Measurements from ENCODE around the gene CACNA2D4. TPM values are rescaled to one million over a fixed set of nuclear protein-coding genes. Genes with fewer than 3 reads are reported as not detected.

Gene CACNA2D4
- total RNA-seq, 1 experiment from 2014 or later: not detected

DNA sequence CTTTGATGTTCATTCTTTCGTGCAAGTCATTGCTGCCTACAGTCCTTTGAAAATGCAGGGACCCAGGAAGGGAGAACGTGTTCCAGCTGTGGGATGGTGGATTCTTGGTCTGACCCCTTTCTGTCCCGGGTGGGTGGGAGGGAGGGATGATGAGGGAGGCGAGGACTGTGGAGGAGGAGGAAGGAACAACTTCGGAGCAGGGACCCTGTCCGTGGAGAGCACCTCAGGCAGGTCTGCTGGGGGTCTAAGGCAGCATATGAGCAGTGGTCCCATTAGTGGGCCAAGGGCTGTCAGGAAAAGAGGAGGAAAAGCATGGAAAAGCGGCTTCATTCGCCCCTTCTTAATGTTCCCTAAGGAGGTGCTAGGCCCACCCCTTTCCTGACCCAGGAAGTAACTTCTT lies 36.0 kb downstream of the CACNA2D4 start:
- Histone ChIP-seq H3K4me3 (no peak overlapping the region), H3K4me1 (replicated peaks) (no peaks in the 10 kb centered on the region), H3K27ac (no peak overlapping the region), H3K36me3 (no peaks in the 10 kb centered on the region), H3K27me3 (replicated peaks) (peaks cover 58% of the 10 kb centered on the region), H3K9me3 (replicated peaks) (no peaks in the 10 kb centered on the region)
- DNase-seq (ENCODE audit: low read depth in 1 of 2, low spot score in 2 of 2): no peak

- DNase-seq (ENCODE audit: low read depth in 1 of 2, low spot score in 2 of 2): no peak
- no peak overlapping the region for H3K27ac ChIP-seq
- peaks cover 58% of the 10 kb centered on the region for H3K27me3 ChIP-seq (replicated peaks)
- no peak overlapping the region for H3K4me3 ChIP-seq
- no peaks in the 10 kb centered on the region for H3K4me1 ChIP-seq (replicated peaks)
- no peaks in the 10 kb centered on the region for H3K9me3 ChIP-seq (replicated peaks)
- H3K36me3 ChIP-seq: no peaks in the 10 kb centered on the region
Measured at GRCh38 chr12:1881936-1882335, 36.5 kb downstream of the CACNA2D4 start.

- H3K9me3 ChIP-seq (replicated peaks): no peaks in the 10 kb centered on the region
- no peak overlapping the region for H3K27ac ChIP-seq
- DNase-seq (ENCODE audit: low read depth in 1 of 2, low spot score in 2 of 2): no peak
- no peaks in the 10 kb centered on the region for H3K4me1 ChIP-seq (replicated peaks)
- H3K36me3 ChIP-seq: no peaks in the 10 kb centered on the region
- H3K27me3 ChIP-seq (replicated peaks): peaks cover 60% of the 10 kb centered on the region
- no peak overlapping the region for H3K4me3 ChIP-seq
Measured at GRCh38 chr12:1881301-1881700, 37.2 kb downstream of the CACNA2D4 start.

DNA sequence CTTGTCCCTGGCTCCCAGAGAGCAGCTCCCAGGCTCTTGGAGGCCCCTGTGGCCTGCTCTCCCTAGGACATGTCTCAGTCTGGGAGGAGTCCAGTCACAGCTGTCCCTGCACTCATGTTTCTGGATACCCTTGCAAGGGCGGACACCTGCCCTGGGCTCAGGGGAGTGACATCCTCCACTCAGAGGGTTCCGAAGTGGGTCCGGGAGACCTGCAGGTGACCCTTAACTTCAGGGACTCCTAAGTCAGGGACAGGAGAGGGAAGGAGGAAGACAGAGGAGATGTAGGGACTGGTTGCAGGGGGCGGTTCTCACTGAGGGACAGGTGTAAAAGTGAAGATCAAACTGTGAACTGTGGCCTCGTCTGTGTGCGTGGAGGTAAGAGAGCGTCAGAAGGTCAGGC lies 37.6 kb downstream of the CACNA2D4 start:
- DNase-seq (ENCODE audit: low read depth in 1 of 2, low spot score in 2 of 2): no peak
- H3K4me1 ChIP-seq (replicated peaks): no peaks in the 10 kb centered on the region
- no peaks in the 10 kb centered on the region for H3K36me3 ChIP-seq
- no peak overlapping the region for H3K27ac ChIP-seq
- peaks cover 65% of the 10 kb centered on the region for H3K27me3 ChIP-seq (replicated peaks)
- H3K4me3 ChIP-seq: no peak overlapping the region
- no peaks in the 10 kb centered on the region for H3K9me3 ChIP-seq (replicated peaks)

- peak in 1 of 2 experiments; percentile 29 for DNase-seq (ENCODE audit: low read depth in 1 of 2, low spot score in 2 of 2)
- Histone ChIP-seq H3K27ac (no peak overlapping the region), H3K4me1 (replicated peaks) (no peaks in the 10 kb centered on the region), H3K27me3 (replicated peaks) (peaks cover 63% of the 10 kb centered on the region), H3K36me3 (no peaks in the 10 kb centered on the region), H3K9me3 (replicated peaks) (no peaks in the 10 kb centered on the region), H3K4me3 (no peak overlapping the region)
Measured at GRCh38 chr12:1880153-1880845, 38.2 kb downstream of the CACNA2D4 start.

GRCh38 chr12:1879633-1880032 lies 38.8 kb downstream of the CACNA2D4 start:
- DNase-seq (ENCODE audit: low read depth in 1 of 2, low spot score in 2 of 2): peak in 1 of 2 experiments; percentile 34
- H3K9me3 ChIP-seq (replicated peaks): no peaks in the 10 kb centered on the region
- H3K27ac ChIP-seq: no peak overlapping the region
- H3K4me1 ChIP-seq (replicated peaks): no peaks in the 10 kb centered on the region
- H3K36me3 ChIP-seq: no peaks in the 10 kb centered on the region
- H3K27me3 ChIP-seq (replicated peaks): peaks cover 60% of the 10 kb centered on the region
- no peak overlapping the region for H3K4me3 ChIP-seq

DNA sequence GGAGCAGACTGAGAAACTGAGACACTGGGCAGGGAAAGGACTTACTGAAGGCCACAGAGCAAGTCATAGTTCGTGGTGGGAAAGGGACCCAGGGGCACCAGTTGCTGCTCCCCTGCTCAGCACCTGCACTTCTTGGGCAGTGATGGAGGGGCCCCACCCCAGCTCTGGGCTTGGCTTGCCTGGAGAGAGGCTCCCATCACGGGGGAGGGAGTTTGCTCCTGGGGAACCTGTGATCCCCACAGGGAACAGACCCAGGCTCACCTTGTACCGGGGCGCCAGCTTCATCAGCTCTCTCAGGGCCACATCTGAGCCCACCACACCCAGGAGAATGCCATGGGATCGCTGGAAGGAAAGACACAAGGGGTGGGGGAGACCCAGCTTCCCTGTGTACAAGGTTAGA lies 39.8 kb downstream of the CACNA2D4 start:
- Histone ChIP-seq H3K4me3 (no peak overlapping the region), H3K27me3 (replicated peaks) (peaks cover 56% of the 10 kb centered on the region), H3K4me1 (replicated peaks) (no peaks in the 10 kb centered on the region), H3K9me3 (replicated peaks) (no peaks in the 10 kb centered on the region), H3K36me3 (no peaks in the 10 kb centered on the region), H3K27ac (no peak overlapping the region)
- DNase-seq (ENCODE audit: low read depth in 1 of 2, low spot score in 2 of 2): peak in 1 of 2 experiments; percentile 36

DNA sequence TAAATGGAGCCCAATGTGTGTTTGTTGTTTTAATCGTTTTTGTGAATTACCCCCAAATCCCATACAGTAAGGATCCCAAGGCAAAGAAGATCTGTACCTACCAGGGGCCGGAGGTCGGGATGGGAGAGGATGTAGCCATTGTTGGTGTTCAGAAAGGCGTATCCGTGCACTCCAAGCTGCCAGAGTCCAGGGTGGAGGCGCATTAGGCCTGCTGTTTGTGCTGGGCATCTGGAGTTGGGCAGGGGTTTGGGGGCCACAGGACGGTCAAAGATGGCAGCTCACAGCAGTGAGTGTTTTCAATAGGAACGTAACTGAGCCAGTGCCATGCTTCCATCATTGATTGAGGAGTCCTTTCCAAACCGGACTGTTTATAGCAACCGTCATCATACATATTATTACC lies 40.2 kb downstream of the CACNA2D4 start:
- H3K27ac ChIP-seq: no peak overlapping the region
- no peak for DNase-seq (ENCODE audit: low read depth in 1 of 2, low spot score in 2 of 2)
- H3K4me3 ChIP-seq: no peak overlapping the region
- no peaks in the 10 kb centered on the region for H3K4me1 ChIP-seq (replicated peaks)
- H3K27me3 ChIP-seq (replicated peaks): peaks cover 52% of the 10 kb centered on the region
- no peaks in the 10 kb centered on the region for H3K36me3 ChIP-seq
- H3K9me3 ChIP-seq (replicated peaks): no peaks in the 10 kb centered on the region

GRCh38 chr12:1877169-1877878 lies 41.1 kb downstream of the CACNA2D4 start:
- H3K36me3 ChIP-seq: no peaks in the 10 kb centered on the region
- no peak overlapping the region for H3K27ac ChIP-seq
- no peak overlapping the region for H3K4me3 ChIP-seq
- H3K9me3 ChIP-seq (replicated peaks): no peaks in the 10 kb centered on the region
- no peaks in the 10 kb centered on the region for H3K4me1 ChIP-seq (replicated peaks)
- peaks cover 47% of the 10 kb centered on the region for H3K27me3 ChIP-seq (replicated peaks)
- DNase-seq (ENCODE audit: low read depth in 1 of 2, low spot score in 2 of 2): no peak

- no peak for DNase-seq (ENCODE audit: low read depth in 1 of 2, low spot score in 2 of 2)
- no peak overlapping the region for H3K4me3 ChIP-seq
Measured at GRCh38 chr12:1876086-1876485, 42.4 kb downstream of the CACNA2D4 start.

DNA sequence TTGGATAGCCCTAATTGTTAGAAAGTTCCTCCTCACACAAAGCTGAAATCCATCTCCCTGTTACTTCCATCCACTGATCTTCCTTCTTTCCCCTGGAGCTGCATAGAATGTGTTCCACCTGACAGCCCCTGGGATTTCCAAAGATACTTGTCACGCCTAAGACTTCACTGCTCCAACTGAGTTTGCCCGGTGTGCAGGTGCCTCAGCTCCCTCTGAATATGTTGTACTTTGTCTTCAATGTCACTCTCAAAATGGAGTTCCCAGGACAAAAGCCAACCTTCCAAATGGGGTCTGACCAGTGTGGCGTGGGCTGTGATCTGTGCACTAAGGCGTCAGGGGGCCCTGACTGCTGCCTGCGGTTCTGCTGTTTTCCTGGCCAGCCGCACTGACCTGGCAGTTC lies 42.8 kb downstream of the CACNA2D4 start:
- peak in 1 of 2 experiments; percentile 25 for DNase-seq (ENCODE audit: low read depth in 1 of 2, low spot score in 2 of 2)
- Histone ChIP-seq H3K4me3 (no peak overlapping the region), H3K4me1 (replicated peaks) (no peaks in the 10 kb centered on the region), H3K27ac (no peak overlapping the region), H3K9me3 (replicated peaks) (no peaks in the 10 kb centered on the region), H3K36me3 (no peaks in the 10 kb centered on the region), H3K27me3 (replicated peaks) (peaks cover 37% of the 10 kb centered on the region)

More at GRCh38 chr12:1876086-1876485, 42.4 kb downstream of the CACNA2D4 start:
- Histone ChIP-seq H3K27ac (no peak overlapping the region), H3K27me3 (replicated peaks) (peaks cover 38% of the 10 kb centered on the region), H3K4me1 (replicated peaks) (no peaks in the 10 kb centered on the region), H3K36me3 (no peaks in the 10 kb centered on the region), H3K9me3 (replicated peaks) (no peaks in the 10 kb centered on the region)

DNA sequence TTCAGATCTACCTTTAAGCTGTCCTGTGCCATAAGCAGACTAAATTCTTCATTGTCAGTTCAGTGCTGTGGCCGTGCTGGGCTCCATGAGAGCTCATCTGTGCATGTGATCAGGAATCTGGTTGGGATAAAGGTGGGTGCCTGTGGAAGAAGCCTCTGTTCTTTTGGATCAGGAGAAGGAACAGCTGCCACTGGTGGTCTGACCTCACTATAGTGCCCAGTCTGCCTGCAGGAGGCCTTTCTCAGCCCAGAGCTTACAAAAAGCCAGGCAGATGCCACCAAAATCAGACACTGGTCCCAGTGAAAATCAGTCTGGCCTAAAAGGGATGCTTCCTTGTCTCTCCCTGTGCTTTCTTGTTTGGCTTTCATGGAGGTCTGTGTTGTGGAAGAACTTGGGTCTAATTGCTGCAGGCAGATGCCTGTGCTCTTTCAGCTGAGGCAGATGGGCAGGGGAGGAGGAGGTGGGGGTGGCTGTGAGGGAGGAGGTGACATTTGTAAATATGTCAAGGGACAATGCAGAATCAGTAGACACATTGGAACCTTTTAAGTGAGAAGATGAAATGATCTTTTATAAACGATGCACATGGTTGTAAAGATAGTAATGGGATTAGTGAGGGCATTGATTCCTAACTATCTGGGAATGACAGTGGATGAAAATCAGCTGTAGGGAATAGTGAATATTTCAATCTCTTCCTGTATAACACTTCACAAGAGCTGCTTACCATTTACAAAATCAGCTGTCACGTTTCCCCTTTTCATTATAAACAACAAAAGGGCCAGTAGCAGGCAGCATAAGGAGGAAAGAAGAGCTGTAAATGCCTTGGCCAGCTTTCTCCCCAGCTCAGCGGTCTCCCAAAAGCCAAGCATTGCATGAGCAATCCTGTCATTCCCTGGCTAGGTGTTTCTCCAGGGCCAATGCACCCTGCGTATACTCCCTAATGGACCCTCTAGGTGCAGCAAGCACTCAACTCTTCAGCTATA lies 44.6 kb downstream of the CACNA2D4 start:
- H3K4me3 ChIP-seq: no peak overlapping the region
- H3K27me3 ChIP-seq (replicated peaks): peaks cover 32% of the 10 kb centered on the region
- H3K4me1 ChIP-seq (replicated peaks): no peaks in the 10 kb centered on the region

GRCh38 chr12:1872448-1872847 lies 46.0 kb downstream of the CACNA2D4 start:
- Histone ChIP-seq H3K4me1 (replicated peaks) (no peaks in the 10 kb centered on the region), H3K9me3 (replicated peaks) (peaks cover 5% of the 10 kb centered on the region; the same call in 1 of the 2 replicates), H3K27ac (no peak overlapping the region), H3K4me3 (no peak overlapping the region), H3K36me3 (no peaks in the 10 kb centered on the region), H3K27me3 (replicated peaks) (peaks cover 40% of the 10 kb centered on the region)
- DNase-seq (ENCODE audit: low read depth in 1 of 2, low spot score in 2 of 2): peak in 1 of 2 experiments; percentile 38

More for the DNA sequence above, 44.6 kb downstream of the CACNA2D4 start:
- Histone ChIP-seq H3K36me3 (no peaks in the 10 kb centered on the region), H3K9me3 (replicated peaks) (no peaks in the 10 kb centered on the region), H3K27ac (no peak overlapping the region)
- DNase-seq (ENCODE audit: low read depth in 1 of 2, low spot score in 2 of 2): no peak
